Right lobe of liver (tissue), 6 donors: ENCODE results near the gene SCTR. TPM values are rescaled to one million over a fixed set of nuclear protein-coding genes. Genes with fewer than 3 reads are reported as not detected.

ENCODE experiments used
- ATAC-seq, 4 donors: fragments of 200-7000 bp; cut with Tn5 transposase; one replicate each; pipeline ENCODE4 v1.9.1; 2020; ENCODE audit warnings: mild to moderate bottlenecking in 4 of 4, moderate library complexity in 4 of 4
- DNase-seq, 3 donors: peaks; one replicate each; pipeline ENCODE4 v3.0.0-alpha.2; 2020
- H3K27ac ChIP-seq, 3 donors: fragments of 200-600 bp; one replicate each; pipeline ENCODE4 v1.8.0; 2022
- H3K27me3 ChIP-seq, 2 donors: fragments of 200-600 bp; one replicate each; pipeline ENCODE4 v1.8.0; 2022
- H3K36me3 ChIP-seq, 4 donors: fragments of 200-600 bp; sonication (generic) in 1 of 4; one replicate each; pipeline versions ENCODE4 v1.5.1 to v1.8.0; 2017 to 2022; ENCODE audit warnings: control low read depth in 1 of 4
- H3K4me1 ChIP-seq, 4 donors: fragments of 200-600 bp; sonication (generic) in 1 of 4; one replicate each; pipeline versions ENCODE4 v1.5.1 to v1.8.0; 2017 to 2022; ENCODE audit warnings: control low read depth in 1 of 4
- H3K4me3 ChIP-seq, 3 donors: fragments of 200-600 bp; one replicate each; pipeline ENCODE4 v1.8.0; 2022
- H3K9me3 ChIP-seq, 4 donors: fragments of 200-600 bp; sonication (generic) in 1 of 4; one replicate each; pipeline versions ENCODE4 v1.5.1 to v1.8.0; 2017 to 2022; ENCODE audit warnings: control low read depth in 1 of 4
- CTCF ChIP-seq, 4 donors: fragments of 200-600 bp in 3 of 4; fragments of 450-650 bp in 1 of 4; IDR thresholded peaks; one replicate each; pipeline versions ENCODE4 v1.5.1 to v1.8.0; 2016 to 2022; ENCODE audit warnings: antibody characterized with exemption in 4 of 4, mild to moderate bottlenecking in 2 of 4
- POLR2A ChIP-seq: fragments of 450-650 bp; IDR thresholded peaks from one replicate; pipeline ENCODE4 v1.6.1; 2017; ENCODE audit warnings: antibody characterized with exemption, mild to moderate bottlenecking
- WGBS: methylation state at CpG from one replicate; pipeline ENCODE4 v1.1.6; 2018; ENCODE audit warnings: low coverage, low lambda C conversion rate; ENCODE audit not compliant: insufficient coverage; ENCODE audit errors: missing lambda C conversion rate; 5-methylcytosine and 5-hydroxymethylcytosine counted together
- intact Hi-C, 2 donors: fragments of 100-400 bp; cut with DNase I; formaldehyde crosslinking; loops; one replicate each; pipeline versions ENCODE4 v1.11.2 to v1.14.1; 2022
- total RNA-seq, 6 experiments: library from RNA; depleted of rRNA in 2 of 6; stranded (reverse); fragments of >200 nt in 2 of 6; fragmentation: NEBNext Ultra II Directional in 3 of 6; extraction: Animal tissue kit (Norgen Biotek cat#: 25700) in 3 of 6; gene quantifications; one replicate each; pipeline versions ENCODE4 v1.1.0 to v1.2.4, GENCODE V29; 2016 to 2023
- donor health status: DM: no; HTN: yes; CAD: no.
- donor health status: DM: no; HTN: no; CAD: no.
- donor health status: DM: no; HTN: no; CAD: no.
- donor health status: DM: no; HTN: yes; CAD: no.
- donor health status: DM: no; HTN: yes; CAD: no.

Gene SCTR
- total RNA-seq, 6 experiments from 2014 or later: 0.12 to 0.38 (median 0.35) TPM; not detected in 2

GRCh38 chr2:119429225-119429981 lies 94.9 kb downstream of the SCTR start:
- ATAC-seq: no peak
- H3K36me3 ChIP-seq: no peaks in the 10 kb centered on the region
- peaks cover 2 to 57% (median 26%) of the 10 kb centered on the region in 4 donors for H3K4me1 ChIP-seq
- H3K9me3 ChIP-seq: no peaks in the 10 kb centered on the region
- H3K27ac ChIP-seq: peak overlapping the region; percentile 96 to 98 (median 98)
- TF ChIP-seq POLR2A: peak; percentile 13
- TF ChIP-seq CTCF (IDR thresholded peaks at IDR 0.05): no peak
- no peak for DNase-seq
- H3K4me3 ChIP-seq: no peak overlapping the region
- intact Hi-C loops: no loop called here
- H3K27me3 ChIP-seq: no peaks in the 10 kb centered on the region
- 53% methylated on average over 8 of the region's 10 CpGs for whole genome bisulfite sequencing

- ATAC-seq (peak; percentile 7 to 37 (median 26)), DNase-seq (peak in 2 of 3 donors; percentile 67 to 74)
- H3K27ac ChIP-seq: peak overlapping the region; percentile 1 to 98 (median 39)
- no peaks in the 10 kb centered on the region for H3K27me3 ChIP-seq
- intact Hi-C loops: no loop called here
- H3K4me1 ChIP-seq: peaks cover 2 to 53% (median 25%) of the 10 kb centered on the region in 4 donors
- H3K9me3 ChIP-seq: no peaks in the 10 kb centered on the region
- no peaks in the 10 kb centered on the region for H3K36me3 ChIP-seq
- no peak overlapping the region for H3K4me3 ChIP-seq
- WGBS: 62% methylated on average over 7 of the region's 7 CpGs
- TF ChIP-seq POLR2A (no peak), CTCF (IDR thresholded peaks at IDR 0.05) (no peak)
These were observed 95.6 kb downstream of the SCTR start for GRCh38 chr2:119428488-119429224.

GRCh38 chr2:119427756-119428155 lies 96.5 kb downstream of the SCTR start:
- H3K4me3 ChIP-seq: no peak overlapping the region
- TF ChIP-seq POLR2A: no peak
- TF ChIP-seq CTCF (IDR thresholded peaks at IDR 0.05): no peak
- no peaks in the 10 kb centered on the region for H3K36me3 ChIP-seq
- DNase-seq: peak in 1 of 3 donors; percentile 33
- no peaks in the 10 kb centered on the region for H3K9me3 ChIP-seq
- peaks cover 2 to 53% (median 25%) of the 10 kb centered on the region in 4 donors for H3K4me1 ChIP-seq
- intact Hi-C loops: no loop called here
- no peaks in the 10 kb centered on the region for H3K27me3 ChIP-seq
- no peak for ATAC-seq
- peak overlapping the region in 2 of 3 donors; percentile 86 to 98 for H3K27ac ChIP-seq
- 73% methylated on average over 3 of the region's 3 CpGs for WGBS

- no peaks in the 10 kb centered on the region for H3K9me3 ChIP-seq
- no peak for TF ChIP-seq POLR2A
- no peak for TF ChIP-seq CTCF (IDR thresholded peaks at IDR 0.05)
- peak overlapping the region; percentile 43 to 98 (median 86) for H3K27ac ChIP-seq
- no peaks in the 10 kb centered on the region for H3K27me3 ChIP-seq
- 41% methylated on average over 8 of the region's 12 CpGs for WGBS
- H3K36me3 ChIP-seq: no peaks in the 10 kb centered on the region
- H3K4me1 ChIP-seq: peaks cover 2 to 53% (median 25%) of the 10 kb centered on the region in 4 donors
- ATAC-seq (peak; percentile 57 to 64 (median 62)), DNase-seq (peak; percentile 84 to 93 (median 84))
- no peak overlapping the region for H3K4me3 ChIP-seq
- intact Hi-C loops: no loop called here
These were observed 97.4 kb downstream of the SCTR start for GRCh38 chr2:119426801-119427395.
